ENCODE data around the gene NT5C1A.

NT5C1A gene

DNA sequence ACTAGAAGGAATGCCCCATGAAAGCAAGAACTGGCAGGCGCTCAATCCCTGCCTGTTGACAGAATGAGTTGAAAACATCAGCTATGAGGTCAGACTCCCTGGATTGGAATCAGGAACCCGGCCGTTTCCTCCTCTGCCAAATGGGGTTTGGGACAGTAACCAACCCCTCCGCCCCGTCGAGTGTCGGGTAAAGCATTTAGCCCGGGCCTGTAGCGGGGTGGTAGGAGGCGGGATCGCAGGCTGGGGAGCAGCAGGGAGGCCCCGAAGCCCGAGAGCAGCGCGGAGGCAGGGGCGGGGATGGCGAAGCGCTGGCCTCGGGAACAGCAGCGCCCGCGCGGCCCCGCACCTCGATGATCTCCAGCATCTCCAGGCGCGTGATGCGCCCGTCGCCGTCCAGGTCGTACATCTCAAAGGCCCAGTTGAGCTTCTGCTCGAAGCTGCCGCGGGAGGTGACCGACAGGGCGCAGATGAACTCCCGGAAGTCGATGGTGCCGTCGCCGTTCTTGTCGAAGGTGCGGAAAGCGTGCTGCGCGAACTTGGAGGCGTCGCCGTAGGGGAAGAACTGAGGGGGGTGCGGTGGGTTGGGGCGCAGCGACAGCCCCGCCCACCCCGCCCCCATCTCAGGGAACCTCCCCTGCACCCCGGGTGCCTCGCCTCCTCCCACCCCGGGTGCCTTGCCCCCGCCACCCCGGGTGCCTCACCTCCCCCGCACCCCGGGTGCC is 11.8 kb upstream of the NT5C1A start:
- Histone ChIP-seq H3K4me3 (ENCODE audit: low read depth in 1 of 2, low read length in 1 of 2) (no peak overlapping the region), H3K36me3 (no peaks in the 10 kb centered on the region), H3K9me3 (no peaks in the 10 kb centered on the region), H3K27ac (no peak overlapping the region), H3K4me1 (ENCODE audit: control insufficient read depth in 1 of 2, insufficient read depth in 1 of 2, low read depth in 1 of 2, low read length in 1 of 2) (peaks cover 0 to 3% of the 10 kb centered on the region in 2 experiments), H3K27me3 (peaks cover 95% of the 10 kb centered on the region)
- TF ChIP-seq, protein P1, sequence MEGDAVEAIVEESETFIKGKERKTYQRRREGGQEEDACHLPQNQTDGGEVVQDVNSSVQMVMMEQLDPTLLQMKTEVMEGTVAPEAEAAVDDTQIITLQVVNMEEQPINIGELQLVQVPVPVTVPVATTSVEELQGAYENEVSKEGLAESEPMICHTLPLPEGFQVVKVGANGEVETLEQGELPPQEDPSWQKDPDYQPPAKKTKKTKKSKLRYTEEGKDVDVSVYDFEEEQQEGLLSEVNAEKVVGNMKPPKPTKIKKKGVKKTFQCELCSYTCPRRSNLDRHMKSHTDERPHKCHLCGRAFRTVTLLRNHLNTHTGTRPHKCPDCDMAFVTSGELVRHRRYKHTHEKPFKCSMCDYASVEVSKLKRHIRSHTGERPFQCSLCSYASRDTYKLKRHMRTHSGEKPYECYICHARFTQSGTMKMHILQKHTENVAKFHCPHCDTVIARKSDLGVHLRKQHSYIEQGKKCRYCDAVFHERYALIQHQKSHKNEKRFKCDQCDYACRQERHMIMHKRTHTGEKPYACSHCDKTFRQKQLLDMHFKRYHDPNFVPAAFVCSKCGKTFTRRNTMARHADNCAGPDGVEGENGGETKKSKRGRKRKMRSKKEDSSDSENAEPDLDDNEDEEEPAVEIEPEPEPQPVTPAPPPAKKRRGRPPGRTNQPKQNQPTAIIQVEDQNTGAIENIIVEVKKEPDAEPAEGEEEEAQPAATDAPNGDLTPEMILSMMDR (IDR thresholded peaks at IDR 0.05), result no peak

- Histone ChIP-seq H3K4me3 (ENCODE audit: low read depth in 1 of 2, low read length in 1 of 2) (no peak overlapping the region), H3K9me3 (no peaks in the 10 kb centered on the region), H3K27me3 (peaks cover 77% of the 10 kb centered on the region), H3K4me1 (ENCODE audit: control insufficient read depth in 1 of 2, insufficient read depth in 1 of 2, low read depth in 1 of 2, low read length in 1 of 2) (peaks cover 4 to 8% of the 10 kb centered on the region in 2 experiments), H3K27ac (no peak overlapping the region), H3K36me3 (no peaks in the 10 kb centered on the region)
- TF ChIP-seq, protein P1 (IDR thresholded peaks at IDR 0.05), result no peak
Observed at GRCh38 chr1:39681999-39682398, 10.1 kb upstream of the NT5C1A start.

- Histone ChIP-seq H3K4me1 (ENCODE audit: control insufficient read depth in 1 of 2, insufficient read depth in 1 of 2, low read depth in 1 of 2, low read length in 1 of 2) (peaks cover 9 to 13% of the 10 kb centered on the region in 2 experiments), H3K36me3 (no peaks in the 10 kb centered on the region), H3K9me3 (no peaks in the 10 kb centered on the region), H3K27me3 (peaks cover 70% of the 10 kb centered on the region), H3K27ac (no peak overlapping the region), H3K4me3 (ENCODE audit: low read depth in 1 of 2, low read length in 1 of 2) (no peak overlapping the region)
- TF ChIP-seq, protein P1 (IDR thresholded peaks at IDR 0.05), result no peak
Observed at GRCh38 chr1:39681294-39681693, 9.4 kb upstream of the NT5C1A start.

DNA sequence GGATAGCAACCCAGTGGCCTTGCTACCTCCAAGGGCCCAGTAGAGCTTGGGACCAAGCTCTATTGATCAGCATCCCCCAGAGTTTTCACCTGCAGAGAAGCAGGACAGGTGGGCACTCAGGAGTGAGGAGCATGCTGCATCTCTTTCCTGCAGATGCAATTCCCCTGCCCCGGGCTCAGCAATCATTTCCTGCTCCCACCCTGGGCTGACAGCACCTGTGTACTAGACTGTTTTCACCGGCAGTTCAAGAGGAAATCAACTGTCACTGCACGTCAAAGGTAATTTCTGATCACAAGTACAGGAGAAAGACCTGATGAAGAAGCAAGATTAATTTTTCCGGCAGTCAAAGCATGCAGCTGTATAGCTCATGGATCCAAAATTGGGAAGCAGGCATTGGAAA is 8.8 kb upstream of the NT5C1A start:
- TF ChIP-seq, protein P1 (IDR thresholded peaks at IDR 0.05), result no peak
- Histone ChIP-seq H3K27me3 (peaks cover 67% of the 10 kb centered on the region), H3K4me1 (ENCODE audit: control insufficient read depth in 1 of 2, insufficient read depth in 1 of 2, low read depth in 1 of 2, low read length in 1 of 2) (peaks cover 9 to 13% of the 10 kb centered on the region in 2 experiments), H3K36me3 (no peaks in the 10 kb centered on the region), H3K4me3 (ENCODE audit: low read depth in 1 of 2, low read length in 1 of 2) (no peak overlapping the region), H3K9me3 (no peaks in the 10 kb centered on the region), H3K27ac (no peak overlapping the region)

- TF ChIP-seq, protein P1 (IDR thresholded peaks at IDR 0.05), result no peak
- peaks cover 9 to 13% of the 10 kb centered on the region in 2 experiments for H3K4me1 ChIP-seq (ENCODE audit: control insufficient read depth in 1 of 2, insufficient read depth in 1 of 2, low read depth in 1 of 2, low read length in 1 of 2)
- H3K27me3 ChIP-seq, result peaks cover 65% of the 10 kb centered on the region
- no peaks in the 10 kb centered on the region for H3K36me3 ChIP-seq
- no peaks in the 10 kb centered on the region for H3K9me3 ChIP-seq
- no peak overlapping the region for H3K4me3 ChIP-seq (ENCODE audit: low read depth in 1 of 2, low read length in 1 of 2)
- no peak overlapping the region for H3K27ac ChIP-seq
Observed at GRCh38 chr1:39679821-39680220, 7.9 kb upstream of the NT5C1A start.
